HUES48 (cell line): ENCODE data around the gene IFI27L2.

Source experiments
- H3K27ac ChIP-seq: one replicate; pipeline ENCODE4 v1.7.0; 2013; ENCODE audit warnings: low read depth, low read length, inconsistent platforms
- H3K27me3 ChIP-seq: 2 replicates; pipeline ENCODE4 v1.6.1; 2013; ENCODE audit warnings: mild to moderate bottlenecking, low read length; ENCODE audit not compliant: control insufficient read depth, insufficient read depth
- H3K36me3 ChIP-seq: 2 replicates; pipeline ENCODE4 v1.6.1; 2013; ENCODE audit warnings: low read length; ENCODE audit not compliant: control insufficient read depth, insufficient read depth
- H3K4me1 ChIP-seq: 2 replicates; pipeline ENCODE4 v1.6.1; 2013; ENCODE audit warnings: mild to moderate bottlenecking, low read length; ENCODE audit not compliant: control insufficient read depth, insufficient read depth
- H3K4me3 ChIP-seq: 2 replicates; pipeline ENCODE4 v1.5.1; 2013; ENCODE audit warnings: mild to moderate bottlenecking, low read depth, low read length
- H3K9ac ChIP-seq: 2 replicates; pipeline ENCODE4 v1.6.1; 2013; ENCODE audit warnings: mild to moderate bottlenecking, low read depth, low read length, moderate library complexity
- H3K9me3 ChIP-seq: 2 replicates; pipeline ENCODE4 v1.6.1; 2013; ENCODE audit warnings: low read length; ENCODE audit not compliant: control insufficient read depth, insufficient read depth

The IFI27L2 gene

DNA sequence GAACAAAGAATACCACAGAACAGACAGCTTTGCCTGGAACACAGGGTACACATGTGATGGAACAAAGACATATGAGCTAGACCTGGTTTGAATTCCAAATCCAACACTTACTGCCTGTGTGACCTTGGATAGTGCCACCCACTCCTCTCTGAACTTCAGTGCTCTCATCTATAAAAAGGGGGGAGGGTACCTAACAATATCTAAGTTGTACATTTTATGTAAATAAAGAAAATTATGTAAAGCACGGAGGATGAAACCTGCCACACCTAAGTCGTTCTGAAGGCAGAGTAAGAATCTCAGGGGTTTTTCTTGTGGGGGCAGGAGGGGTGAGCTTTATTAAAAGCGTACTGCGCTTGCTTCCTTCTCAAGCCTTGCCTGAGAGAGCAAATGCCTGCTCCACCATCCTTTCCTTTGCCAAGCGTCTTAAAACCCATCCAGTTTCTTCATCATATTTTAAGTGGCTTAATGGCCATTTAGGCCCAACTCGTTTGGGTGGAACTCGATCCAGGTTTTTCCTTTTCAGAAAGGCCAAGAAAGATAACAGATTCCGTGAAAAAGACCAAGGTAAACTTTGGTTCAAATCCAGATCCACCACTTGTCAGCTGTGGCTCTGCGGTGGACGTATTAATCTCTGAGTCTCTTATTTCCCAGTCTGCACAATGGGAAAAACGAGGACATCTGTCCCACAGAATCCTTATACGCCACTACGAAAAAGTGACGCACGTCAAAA lies 49.3 kb downstream of the IFI27L2 start:
- no peak overlapping the region for H3K27ac ChIP-seq
- H3K4me1 ChIP-seq: peaks cover 12% of the 10 kb centered on the region
- H3K27me3 ChIP-seq: no peaks in the 10 kb centered on the region

GRCh38 chr14:94077823-94078222 lies 51.6 kb downstream of the IFI27L2 start:
- Histone ChIP-seq H3K4me1 (peaks cover 12% of the 10 kb centered on the region), H3K4me3 (no peak overlapping the region), H3K9ac (no peak overlapping the region), H3K9me3 (peaks cover 17% of the 10 kb centered on the region), H3K27ac (no peak overlapping the region), H3K36me3 (peaks cover 30% of the 10 kb centered on the region), H3K27me3 (no peaks in the 10 kb centered on the region)

More for the DNA sequence above, 49.3 kb downstream of the IFI27L2 start:
- Histone ChIP-seq H3K36me3 (peaks cover 30% of the 10 kb centered on the region), H3K9me3 (peaks cover 7% of the 10 kb centered on the region; the same call in 1 of the 2 replicates), H3K4me3 (peak overlapping the region; percentile 77), H3K9ac (peak overlapping the region; percentile 65)
